ENCODE measurements around the gene STEAP2. TPM values are rescaled to one million over a fixed set of nuclear protein-coding genes. Genes with fewer than 3 reads are reported as not detected.

The STEAP2 gene
- total RNA-seq, 1 donor from 2014 or later = 0.49 TPM

DNA sequence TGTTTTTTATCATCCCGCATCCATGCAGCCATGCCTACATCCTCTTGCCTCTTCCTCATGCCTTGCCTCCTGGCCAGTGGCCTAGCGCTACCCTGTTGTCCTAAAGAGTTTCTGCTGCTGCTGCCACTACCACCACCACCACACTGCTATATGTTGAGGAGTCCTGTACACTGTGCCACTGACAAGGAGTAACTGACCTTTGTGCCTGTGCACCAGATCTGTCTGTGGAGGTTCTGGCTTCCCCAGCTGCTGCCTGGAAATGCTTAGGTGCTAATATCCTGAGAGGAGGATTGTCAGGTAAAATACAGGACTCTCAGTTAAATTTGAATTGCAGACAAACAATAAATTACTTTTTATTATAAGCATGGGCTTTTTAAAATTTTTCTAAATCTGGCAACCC, 26.5 kb downstream of the STEAP2 start:
- Mint-ChIP-seq H3K4me1 (ENCODE audit: unreplicated experiment) (no peaks in the 10 kb centered on the region), H3K27me3 (ENCODE audit: unreplicated experiment) (no peaks in the 10 kb centered on the region), H3K9me3 (ENCODE audit: unreplicated experiment) (no peaks in the 10 kb centered on the region), H3K4me3 (ENCODE audit: unreplicated experiment) (no peak overlapping the region), H3K36me3 (ENCODE audit: low read depth, unreplicated experiment) (no peaks in the 10 kb centered on the region), H3K27ac (ENCODE audit: unreplicated experiment) (no peak overlapping the region)
- DNase-seq (ENCODE audit: low spot score) = no peak
- TF ChIP-seq, protein P1, sequence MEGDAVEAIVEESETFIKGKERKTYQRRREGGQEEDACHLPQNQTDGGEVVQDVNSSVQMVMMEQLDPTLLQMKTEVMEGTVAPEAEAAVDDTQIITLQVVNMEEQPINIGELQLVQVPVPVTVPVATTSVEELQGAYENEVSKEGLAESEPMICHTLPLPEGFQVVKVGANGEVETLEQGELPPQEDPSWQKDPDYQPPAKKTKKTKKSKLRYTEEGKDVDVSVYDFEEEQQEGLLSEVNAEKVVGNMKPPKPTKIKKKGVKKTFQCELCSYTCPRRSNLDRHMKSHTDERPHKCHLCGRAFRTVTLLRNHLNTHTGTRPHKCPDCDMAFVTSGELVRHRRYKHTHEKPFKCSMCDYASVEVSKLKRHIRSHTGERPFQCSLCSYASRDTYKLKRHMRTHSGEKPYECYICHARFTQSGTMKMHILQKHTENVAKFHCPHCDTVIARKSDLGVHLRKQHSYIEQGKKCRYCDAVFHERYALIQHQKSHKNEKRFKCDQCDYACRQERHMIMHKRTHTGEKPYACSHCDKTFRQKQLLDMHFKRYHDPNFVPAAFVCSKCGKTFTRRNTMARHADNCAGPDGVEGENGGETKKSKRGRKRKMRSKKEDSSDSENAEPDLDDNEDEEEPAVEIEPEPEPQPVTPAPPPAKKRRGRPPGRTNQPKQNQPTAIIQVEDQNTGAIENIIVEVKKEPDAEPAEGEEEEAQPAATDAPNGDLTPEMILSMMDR (IDR thresholded peaks at IDR 0.05; ENCODE audit: unreplicated experiment) = no peak

DNA sequence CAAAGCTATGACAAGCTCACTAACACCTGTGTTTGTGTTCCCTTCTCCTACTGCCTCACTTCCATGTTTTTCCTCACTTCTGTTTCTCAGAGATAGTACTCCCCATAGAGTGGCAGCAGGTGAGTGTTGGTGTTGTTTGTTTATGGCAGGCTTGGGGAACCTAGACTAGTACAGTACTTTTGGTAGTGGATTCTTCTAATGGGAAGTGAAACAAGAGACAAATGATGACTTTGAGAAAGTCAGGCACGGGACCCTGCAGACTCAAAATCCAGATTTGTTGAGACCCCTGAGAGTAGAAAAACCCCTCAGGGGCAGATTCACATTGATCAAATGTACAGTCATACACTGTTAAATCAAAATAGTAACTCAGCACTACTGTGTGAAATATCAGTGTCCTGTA, 27.0 kb downstream of the STEAP2 start:
- H3K27ac Mint-ChIP-seq (ENCODE audit: unreplicated experiment) = no peak overlapping the region
- no peaks in the 10 kb centered on the region for H3K4me1 Mint-ChIP-seq (ENCODE audit: unreplicated experiment)
- no peaks in the 10 kb centered on the region for H3K9me3 Mint-ChIP-seq (ENCODE audit: unreplicated experiment)
- TF ChIP-seq, protein P1 (IDR thresholded peaks at IDR 0.05; ENCODE audit: unreplicated experiment) = no peak
- no peaks in the 10 kb centered on the region for H3K36me3 Mint-ChIP-seq (ENCODE audit: low read depth, unreplicated experiment)
- no peaks in the 10 kb centered on the region for H3K27me3 Mint-ChIP-seq (ENCODE audit: unreplicated experiment)
- H3K4me3 Mint-ChIP-seq (ENCODE audit: unreplicated experiment) = no peak overlapping the region
- no peak for DNase-seq (ENCODE audit: low spot score)

DNA sequence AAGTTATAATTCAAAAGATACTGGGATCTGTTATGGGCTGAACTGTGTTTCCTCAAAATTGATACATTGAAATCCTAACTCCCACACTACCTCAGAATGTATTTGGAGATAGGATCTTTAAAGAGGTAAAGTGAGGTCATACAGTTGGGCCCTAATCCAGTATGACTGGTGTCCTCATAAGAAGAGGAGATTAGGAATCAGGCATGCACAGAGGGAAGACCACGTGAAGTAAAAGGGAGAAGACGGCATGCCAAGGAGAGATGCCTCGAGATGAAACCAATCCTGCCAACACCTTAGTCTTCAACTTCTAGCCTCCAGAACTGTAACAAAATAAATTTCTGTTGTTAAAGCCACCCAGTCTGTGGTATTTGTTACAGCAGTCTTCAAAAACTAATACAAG, 27.5 kb downstream of the STEAP2 start:
- H3K4me3 Mint-ChIP-seq (ENCODE audit: unreplicated experiment) = no peak overlapping the region

DNA sequence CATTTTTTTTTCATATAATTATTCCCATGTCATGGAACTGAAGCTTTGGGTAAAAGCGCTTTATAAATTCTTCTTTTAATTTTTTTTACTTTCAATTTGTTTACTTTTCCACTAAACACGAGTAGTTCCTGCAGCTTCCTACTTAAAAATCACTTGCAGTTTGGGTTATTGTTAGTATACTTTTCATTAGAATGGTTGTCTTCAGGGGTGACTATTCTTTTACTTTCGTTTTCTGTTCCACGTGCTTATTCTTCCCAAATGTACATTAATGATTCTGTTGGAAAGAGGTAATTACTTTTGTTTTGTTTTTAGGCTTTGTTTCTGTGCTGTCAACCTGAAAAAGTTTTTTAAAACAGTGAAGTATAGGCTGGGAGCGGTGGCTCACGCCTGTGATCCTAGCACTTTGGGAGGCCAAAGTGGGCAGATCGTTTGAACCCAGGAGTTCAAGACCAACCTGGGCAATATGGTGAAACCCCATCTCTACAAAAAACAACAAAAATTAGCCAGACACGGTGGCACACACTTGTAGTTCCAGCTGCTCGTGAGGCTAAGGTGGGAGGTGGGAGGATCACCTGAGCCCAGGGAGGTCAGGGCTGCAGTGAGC, 28.2 kb downstream of the STEAP2 start:
- no peaks in the 10 kb centered on the region for H3K27me3 Mint-ChIP-seq (ENCODE audit: unreplicated experiment)
- no peak overlapping the region for H3K4me3 Mint-ChIP-seq (ENCODE audit: unreplicated experiment)
- no peak overlapping the region for H3K27ac Mint-ChIP-seq (ENCODE audit: unreplicated experiment)
- no peaks in the 10 kb centered on the region for H3K9me3 Mint-ChIP-seq (ENCODE audit: unreplicated experiment)
- no peak for DNase-seq (ENCODE audit: low spot score)
- H3K36me3 Mint-ChIP-seq (ENCODE audit: low read depth, unreplicated experiment) = no peaks in the 10 kb centered on the region
- TF ChIP-seq, protein P1 (IDR thresholded peaks at IDR 0.05; ENCODE audit: unreplicated experiment) = no peak
- H3K4me1 Mint-ChIP-seq (ENCODE audit: unreplicated experiment) = peaks cover 1% of the 10 kb centered on the region

More for the DNA sequence above, 27.5 kb downstream of the STEAP2 start:
- Mint-ChIP-seq H3K27me3 (ENCODE audit: unreplicated experiment) (no peaks in the 10 kb centered on the region), H3K9me3 (ENCODE audit: unreplicated experiment) (no peaks in the 10 kb centered on the region), H3K4me1 (ENCODE audit: unreplicated experiment) (no peaks in the 10 kb centered on the region), H3K27ac (ENCODE audit: unreplicated experiment) (no peak overlapping the region), H3K36me3 (ENCODE audit: low read depth, unreplicated experiment) (no peaks in the 10 kb centered on the region)
- TF ChIP-seq, protein P1 (IDR thresholded peaks at IDR 0.05; ENCODE audit: unreplicated experiment) = no peak
- DNase-seq (ENCODE audit: low spot score) = no peak

DNA sequence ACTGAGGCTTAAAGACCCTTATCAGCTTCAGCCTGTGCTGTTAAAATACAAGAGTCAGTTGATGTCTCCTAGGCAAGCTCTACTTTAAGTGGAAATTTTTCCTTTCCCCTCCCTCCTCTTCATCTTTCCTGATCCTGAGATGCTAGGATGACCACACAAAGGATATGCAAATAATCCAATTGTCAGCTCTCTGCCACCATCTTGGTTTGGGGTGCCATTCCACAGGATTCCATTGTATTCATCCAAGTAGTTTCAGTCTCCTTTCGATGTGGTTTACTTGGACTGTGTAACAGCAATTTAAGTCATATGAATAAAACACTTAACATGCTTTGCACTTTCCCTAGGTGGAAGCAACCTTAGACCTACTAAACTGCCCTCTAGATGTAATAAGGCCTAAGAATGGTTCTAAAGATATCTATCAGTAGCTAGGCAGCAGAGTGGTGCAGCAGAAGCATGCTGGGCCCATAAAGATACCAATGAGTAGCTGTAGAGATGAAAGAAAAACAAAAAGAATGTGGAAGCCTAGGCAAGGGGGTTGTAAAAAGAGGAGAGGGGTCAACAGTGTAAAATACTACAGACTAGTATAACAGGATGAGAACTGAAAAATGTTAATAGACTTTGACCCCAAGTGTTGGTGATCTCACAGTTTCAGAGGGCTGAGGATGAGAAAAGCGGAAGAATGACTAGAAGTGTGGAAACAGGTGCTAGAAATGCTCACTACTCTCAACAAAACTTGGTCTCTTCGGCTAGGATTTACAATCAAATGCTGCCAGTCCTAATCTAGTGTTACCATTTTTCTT, 31.0 kb downstream of the STEAP2 start:
- H3K4me3 Mint-ChIP-seq (ENCODE audit: unreplicated experiment) = no peak overlapping the region
- H3K36me3 Mint-ChIP-seq (ENCODE audit: low read depth, unreplicated experiment) = no peaks in the 10 kb centered on the region
- peaks cover 18% of the 10 kb centered on the region for H3K4me1 Mint-ChIP-seq (ENCODE audit: unreplicated experiment)
- no peak for DNase-seq (ENCODE audit: low spot score)
- H3K27me3 Mint-ChIP-seq (ENCODE audit: unreplicated experiment) = peaks cover 8% of the 10 kb centered on the region
- H3K9me3 Mint-ChIP-seq (ENCODE audit: unreplicated experiment) = no peaks in the 10 kb centered on the region
- TF ChIP-seq, protein P1 (IDR thresholded peaks at IDR 0.05; ENCODE audit: unreplicated experiment) = no peak
- no peak overlapping the region for H3K27ac Mint-ChIP-seq (ENCODE audit: unreplicated experiment)

Data from endothelial cell (in vitro differentiated cells).